A549 (cell line): ENCODE measurements around the gene PREX1. TPM values are rescaled to one million over a fixed set of nuclear protein-coding genes. Genes with fewer than 3 reads are reported as not detected.

Experiments
- ATAC-seq, 2 experiments: fragments of 200-7000 bp in 1 of 2; fragments of >200 bp in 1 of 2; cut with Nextera tagmentation in 1 of 2; cut with Tn5 transposase in 1 of 2; 3 replicates each; pipeline versions ENCODE4 v1.8.0 to v1.9.1; 2018 to 2020; ENCODE audit warnings: mild to moderate bottlenecking in 1 of 2, moderate library complexity in 1 of 2
- CTCF ChIA-PET: fragments of 300-600 bp; sonication (Branson Sonifier 250); formaldehyde crosslinking; extraction: SDS; loops from one replicate; lab custom pipeline; 2021; ENCODE audit warnings: antibody characterized with exemption, inconsistent platforms; lab: Yijun Ruan, JAX
- POLR2A ChIA-PET: fragments of 350-600 bp; formaldehyde crosslinking; extraction: SDS; loops from one replicate; lab custom pipeline; 2021; ENCODE audit warnings: antibody characterized with exemption, inconsistent platforms; lab: Yijun Ruan, JAX
- DNase-seq, 2 experiments: peaks; one replicate each; pipeline versions ENCODE4 v3.0.0 to v3.0.0-alpha.2; 2011 to 2016; ENCODE audit warnings: low read depth in 1 of 2, low spot score in 1 of 2
- FAIRE-seq: peaks from 2 replicates; lab custom pipeline; 2011; peaks lifted over from hg19 to GRCh38; lab: Jason Lieb, UNC
- H3K27ac ChIP-seq, 2 experiments: fragments of >200 bp; sonication (Bioruptor Twin); formaldehyde crosslinking; 3 replicates each; pipeline ENCODE4 v1.5.1; 2016 to 2017
- H3K4me1 ChIP-seq: fragments of >200 bp; sonication (Bioruptor Twin); formaldehyde crosslinking; 3 replicates; pipeline ENCODE4 v1.6.1; 2016
- H3K4me2 ChIP-seq: fragments of >200 bp; sonication (Bioruptor Twin); formaldehyde crosslinking; 3 replicates; pipeline ENCODE4 v1.6.1; 2016
- H3K4me3 ChIP-seq: fragments of >200 bp; sonication (Bioruptor Twin); formaldehyde crosslinking; 3 replicates; pipeline ENCODE4 v1.5.1; 2016
- H3K9me3 ChIP-seq: fragments of >200 bp; sonication (Bioruptor Twin); formaldehyde crosslinking; 3 replicates; pipeline ENCODE4 v1.6.1; 2016
- BHLHE40 ChIP-seq: IDR thresholded peaks from 2 replicates; pipeline ENCODE4 v1.6.1; 2012; ENCODE audit warnings: low read depth, low read length, inconsistent platforms
- CEBPB ChIP-seq, 2 experiments: fragments of >200 bp in 1 of 2; sonication (Bioruptor Twin) in 1 of 2; formaldehyde crosslinking in 1 of 2; IDR thresholded peaks; 2 replicates each; pipeline ENCODE4 v1.6.1; 2012 to 2016
- EHF ChIP-seq: fragments of 250-450 bp; sonication (Bioruptor Pico); IDR thresholded peaks from 2 replicates; pipeline ENCODE4 v1.5.0; 2020; ENCODE audit warnings: mild to moderate bottlenecking
- EHMT2 ChIP-seq: fragments of 200-600 bp; sonication (generic); IDR thresholded peaks from 2 replicates; pipeline ENCODE4 v1.6.1; 2016; ENCODE audit warnings: antibody characterized with exemption, low read depth, mild to moderate bottlenecking, moderate library complexity
- FOSL2 ChIP-seq, 2 experiments: fragments of 450-650 bp in 1 of 2; fragments of >200 bp in 1 of 2; sonication (Bioruptor Twin) in 1 of 2; formaldehyde crosslinking; IDR thresholded peaks; 2 replicates each; pipeline versions ENCODE4 v1.5.0 to v1.6.1; 2016 to 2020; ENCODE audit warnings: mild to moderate bottlenecking in 1 of 2, moderate library complexity in 1 of 2
- GATA3 ChIP-seq: IDR thresholded peaks from 2 replicates; pipeline ENCODE4 v1.6.1; 2012; ENCODE audit warnings: borderline replicate concordance
- HDAC2 ChIP-seq: fragments of 200-600 bp; sonication (generic); IDR thresholded peaks from 2 replicates; pipeline ENCODE4 v1.6.1; 2016
- HMGXB4 ChIP-seq: fragments of 250-450 bp; sonication (Bioruptor Pico); IDR thresholded peaks from 2 replicates; pipeline ENCODE4 v1.5.0; 2021; ENCODE audit warnings: mild to moderate bottlenecking, moderate library complexity, borderline replicate concordance
- JUNB ChIP-seq: fragments of >200 bp; sonication (Bioruptor Twin); formaldehyde crosslinking; IDR thresholded peaks from 2 replicates; pipeline ENCODE4 v1.6.1; 2016
- KDM1A ChIP-seq: fragments of 200-600 bp; sonication (generic); IDR thresholded peaks from 2 replicates; pipeline ENCODE4 v1.6.1; 2016; ENCODE audit warnings: low read depth, mild to moderate bottlenecking
- MAX ChIP-seq: IDR thresholded peaks from 2 replicates; pipeline ENCODE4 v1.6.1; 2012
- NR3C1 ChIP-seq: fragments of >200 bp; sonication (Bioruptor Twin); formaldehyde crosslinking; IDR thresholded peaks from 3 replicates; pipeline ENCODE4 v1.6.1; 2017
- PHF8 ChIP-seq: fragments of 200-600 bp; sonication (generic); IDR thresholded peaks from 2 replicates; pipeline ENCODE4 v1.6.1; 2016; ENCODE audit warnings: low read depth, mild to moderate bottlenecking, antibody characterized with exemption, moderate library complexity, borderline replicate concordance
- RAD21 ChIP-seq, 2 experiments: fragments of >200 bp in 1 of 2; sonication (Bioruptor Twin) in 1 of 2; formaldehyde crosslinking in 1 of 2; IDR thresholded peaks in 1 of 2; conservative IDR thresholded peaks in 1 of 2; 2 replicates in 1 of 2; 3 replicates in 1 of 2; pipeline ENCODE4 v1.6.1; 2012 to 2018; ENCODE audit warnings: inconsistent platforms in 1 of 2
- RARB ChIP-seq: fragments of 250-450 bp; sonication (Bioruptor Pico); IDR thresholded peaks from 2 replicates; pipeline ENCODE4 v1.8.0; 2021; ENCODE audit warnings: mild to moderate bottlenecking, moderate library complexity
- REST ChIP-seq: fragments of 200-600 bp; sonication (generic); IDR thresholded peaks from 2 replicates; pipeline ENCODE4 v1.6.1; 2016; ENCODE audit warnings: antibody characterized with exemption, mild to moderate bottlenecking, moderate library complexity
- RNF2 ChIP-seq: fragments of 200-600 bp; sonication (generic); IDR thresholded peaks from 2 replicates; pipeline ENCODE4 v1.6.1; 2016; ENCODE audit warnings: low read depth, mild to moderate bottlenecking, antibody characterized with exemption, moderate library complexity, borderline replicate concordance
- SREBF2 ChIP-seq: fragments of 450-650 bp; IDR thresholded peaks from 2 replicates; pipeline ENCODE4 v1.6.1; 2014; ENCODE audit warnings: mild to moderate bottlenecking, moderate library complexity
- ZC3H11A ChIP-seq: fragments of 450-650 bp; IDR thresholded peaks from 2 replicates; pipeline ENCODE4 v1.6.1; 2014; ENCODE audit warnings: antibody characterized with exemption, mild to moderate bottlenecking
- ZFP36 ChIP-seq: fragments of 450-650 bp; IDR thresholded peaks from 2 replicates; pipeline ENCODE4 v1.6.1; 2014; ENCODE audit warnings: borderline replicate concordance; ENCODE audit not compliant: partially characterized antibody
- WGBS: methylation state at CpG from one replicate; pipeline ENCODE4 v1.1.6; 2017; ENCODE audit errors: missing lambda C conversion rate; 5-methylcytosine and 5-hydroxymethylcytosine counted together
- polyA plus RNA-seq, 4 experiments: library from polyadenylated mRNA; depleted of rRNA in 3 of 4; stranded (reverse); fragments of >200 nt; fragmentation: RNase III in 1 of 4; extraction: RNeasy Plus Mini Kit Qiagen cat#74134 plus additional on column Dnase treatment in 1 of 4; gene quantifications; 2 replicates in 3 of 4; 3 replicates in 1 of 4; pipeline ENCODE4 v1.2.3, GENCODE V29; 2011 to 2017

Gene PREX1
- polyA plus RNA-seq, 2 of the 4 experiments (the other 2 are of a cell fraction) = 3.6 to 4.2 TPM

- no peak for DNase-seq
- ChIA-PET CTCF (interaction anchor here (2.1 to 6.0 kb wide), 2 partner anchors 10 to 238 kb away, joined by 12 to 62 read pairs; no protein-coding TSS in a partner anchor), POLR2A (no interaction called here)
- Histone ChIP-seq H3K4me2 (no peak overlapping the region), H3K4me3 (no peak overlapping the region), H3K4me1 (no peaks in the 10 kb centered on the region), H3K27ac (no peak overlapping the region), H3K9me3 (0 out of 3 replicates have a peak, but pooled peaks cover 3% of the 10 kb centered on the region)
- WGBS = 88% methylated on average over 6 of the region's 6 CpGs
- TF ChIP-seq EHMT2 = no peak
- no peak for TF ChIP-seq RAD21 (conservative IDR thresholded peaks at IDR 0.05 in 1 of 2, IDR thresholded peaks at IDR 0.05 in 1 of 2)
- TF ChIP-seq BHLHE40 = no peak
- TF ChIP-seq RNF2 = no peak
- no peak for TF ChIP-seq KDM1A
- no peak for TF ChIP-seq NR3C1
- TF ChIP-seq JUNB = no peak
- no peak for TF ChIP-seq RARB (CRISPR knock-in tag)
- TF ChIP-seq HDAC2 = no peak
- TF ChIP-seq, all 56 proteins: peak for 0
- FAIRE-seq (no peak), ATAC-seq (no peak)
These were observed 160.3 kb downstream of the PREX1 start for GRCh38 chr20:48667481-48667880.

- CTCF ChIA-PET = interaction anchor here (6.0 kb wide), 1 partner anchor 8 kb away, joined by 62 read pairs; no protein-coding TSS in a partner anchor
- 96% methylated on average over 8 of the region's 8 CpGs for WGBS
These were observed 162.0 kb downstream of the PREX1 start for GRCh38 chr20:48665785-48666184.

More at GRCh38 chr20:48665785-48666184, 162.0 kb downstream of the PREX1 start:
- FAIRE-seq = no peak
- Histone ChIP-seq H3K27ac (no peak overlapping the region), H3K4me3 (no peak overlapping the region), H3K4me2 (no peak overlapping the region), H3K4me1 (no peaks in the 10 kb centered on the region), H3K9me3 (0 out of 3 replicates have a peak, but pooled peaks cover 3% of the 10 kb centered on the region)
- no peak for TF ChIP-seq PHF8
- no peak for TF ChIP-seq HMGXB4 (CRISPR knock-in tag)
- no peak for TF ChIP-seq RNF2
- TF ChIP-seq ZC3H11A = no peak
- TF ChIP-seq SREBF2 = no peak
- TF ChIP-seq GATA3 = no peak
- TF ChIP-seq RAD21 (conservative IDR thresholded peaks at IDR 0.05 in 1 of 2, IDR thresholded peaks at IDR 0.05 in 1 of 2) = no peak
- TF ChIP-seq FOSL2 (IDR thresholded peaks at IDR 0.05) = no peak
- no peak for TF ChIP-seq FOSL2 (CRISPR knock-in tag; IDR thresholded peaks at IDR 0.05)
- TF ChIP-seq REST = no peak
- TF ChIP-seq EHF = no peak
- no peak for TF ChIP-seq CEBPB (IDR thresholded peaks at IDR 0.05)
- no peak for TF ChIP-seq ZFP36
- TF ChIP-seq MAX = no peak
- POLR2A ChIA-PET = no interaction called here
- DNase-seq = no peak
- no peak for ATAC-seq
